ENCODE results near the gene GABBR2.

Gene GABBR2

GRCh38 chr9:98570663-98571440, 137.9 kb downstream of the GABBR2 start:
- Histone ChIP-seq H3K36me3 (ENCODE audit: control insufficient read depth, insufficient read depth, low read length) (no peaks in the 10 kb centered on the region), H3K4me1 (ENCODE audit: control insufficient read depth, insufficient read depth, low read length) (no peaks in the 10 kb centered on the region; the same call in 1 of the 2 replicates), H3K27me3 (ENCODE audit: control insufficient read depth, insufficient read depth, low read length) (no peaks in the 10 kb centered on the region), H3K9me3 (ENCODE audit: control insufficient read depth, insufficient read depth, low read length) (no peaks in the 10 kb centered on the region), H3K4me3 (ENCODE audit: low read length) (no peak overlapping the region), H3K27ac (ENCODE audit: low read length) (no peak overlapping the region)
- WGBS (ENCODE audit: insufficient coverage, insufficient read length) = no CpG with 5 or more reads among the region's 12 CpGs
- peak; percentile 16 for DNase-seq (ENCODE audit: low read depth, low spot score)

- Histone ChIP-seq H3K27ac (ENCODE audit: low read length) (no peak overlapping the region), H3K4me1 (ENCODE audit: control insufficient read depth, insufficient read depth, low read length) (no peaks in the 10 kb centered on the region; the same call in 1 of the 2 replicates), H3K4me3 (ENCODE audit: low read length) (no peak overlapping the region), H3K27me3 (ENCODE audit: control insufficient read depth, insufficient read depth, low read length) (no peaks in the 10 kb centered on the region), H3K36me3 (ENCODE audit: control insufficient read depth, insufficient read depth, low read length) (no peaks in the 10 kb centered on the region), H3K9me3 (ENCODE audit: control insufficient read depth, insufficient read depth, low read length) (no peaks in the 10 kb centered on the region)
- no CpG with 5 or more reads among the region's 9 CpGs for WGBS (ENCODE audit: insufficient coverage, insufficient read length)
- DNase-seq (ENCODE audit: low read depth, low spot score) = no peak
These were observed 138.7 kb downstream of the GABBR2 start for GRCh38 chr9:98570055-98570454.

- WGBS (ENCODE audit: insufficient coverage, insufficient read length) = no CpG with 5 or more reads among the region's 4 CpGs
- Histone ChIP-seq H3K9me3 (ENCODE audit: control insufficient read depth, insufficient read depth, low read length) (no peaks in the 10 kb centered on the region), H3K4me3 (ENCODE audit: low read length) (no peak overlapping the region), H3K27ac (ENCODE audit: low read length) (no peak overlapping the region), H3K27me3 (ENCODE audit: control insufficient read depth, insufficient read depth, low read length) (no peaks in the 10 kb centered on the region), H3K4me1 (ENCODE audit: control insufficient read depth, insufficient read depth, low read length) (no peaks in the 10 kb centered on the region; the same call in 1 of the 2 replicates), H3K36me3 (ENCODE audit: control insufficient read depth, insufficient read depth, low read length) (no peaks in the 10 kb centered on the region)
- no peak for DNase-seq (ENCODE audit: low read depth, low spot score)
These were observed 139.2 kb downstream of the GABBR2 start for GRCh38 chr9:98569491-98569890.

GRCh38 chr9:98568909-98569469, 139.7 kb downstream of the GABBR2 start:
- no CpG with 5 or more reads among the region's 6 CpGs for WGBS (ENCODE audit: insufficient coverage, insufficient read length)
- no peaks in the 10 kb centered on the region for H3K9me3 ChIP-seq (ENCODE audit: control insufficient read depth, insufficient read depth, low read length)
- H3K27ac ChIP-seq (ENCODE audit: low read length) = no peak overlapping the region
- H3K4me3 ChIP-seq (ENCODE audit: low read length) = no peak overlapping the region
- H3K4me1 ChIP-seq (ENCODE audit: control insufficient read depth, insufficient read depth, low read length) = no peaks in the 10 kb centered on the region; the same call in 1 of the 2 replicates
- no peaks in the 10 kb centered on the region for H3K27me3 ChIP-seq (ENCODE audit: control insufficient read depth, insufficient read depth, low read length)
- no peak for DNase-seq (ENCODE audit: low read depth, low spot score)
- H3K36me3 ChIP-seq (ENCODE audit: control insufficient read depth, insufficient read depth, low read length) = no peaks in the 10 kb centered on the region

- Histone ChIP-seq H3K4me3 (ENCODE audit: low read length) (no peak overlapping the region), H3K36me3 (ENCODE audit: control insufficient read depth, insufficient read depth, low read length) (no peaks in the 10 kb centered on the region), H3K4me1 (ENCODE audit: control insufficient read depth, insufficient read depth, low read length) (no peaks in the 10 kb centered on the region; the same call in 1 of the 2 replicates), H3K27me3 (ENCODE audit: control insufficient read depth, insufficient read depth, low read length) (no peaks in the 10 kb centered on the region), H3K27ac (ENCODE audit: low read length) (no peak overlapping the region), H3K9me3 (ENCODE audit: control insufficient read depth, insufficient read depth, low read length) (no peaks in the 10 kb centered on the region)
- DNase-seq (ENCODE audit: low read depth, low spot score) = no peak
- WGBS (ENCODE audit: insufficient coverage, insufficient read length) = no CpG with 5 or more reads among the region's 4 CpGs
These were observed 140.4 kb downstream of the GABBR2 start for GRCh38 chr9:98568234-98568908.

- Histone ChIP-seq H3K36me3 (ENCODE audit: control insufficient read depth, insufficient read depth, low read length) (no peaks in the 10 kb centered on the region), H3K27ac (ENCODE audit: low read length) (no peak overlapping the region), H3K27me3 (ENCODE audit: control insufficient read depth, insufficient read depth, low read length) (no peaks in the 10 kb centered on the region), H3K4me1 (ENCODE audit: control insufficient read depth, insufficient read depth, low read length) (no peaks in the 10 kb centered on the region), H3K9me3 (ENCODE audit: control insufficient read depth, insufficient read depth, low read length) (no peaks in the 10 kb centered on the region), H3K4me3 (ENCODE audit: low read length) (no peak overlapping the region)
- no peak for DNase-seq (ENCODE audit: low read depth, low spot score)
- no CpG with 5 or more reads among the region's 10 CpGs for WGBS (ENCODE audit: insufficient coverage, insufficient read length)
These were observed 141.0 kb downstream of the GABBR2 start for GRCh38 chr9:98567540-98568233.

- no CpG with 5 or more reads among the region's 15 CpGs for WGBS (ENCODE audit: insufficient coverage, insufficient read length)
- no peaks in the 10 kb centered on the region for H3K27me3 ChIP-seq (ENCODE audit: control insufficient read depth, insufficient read depth, low read length)
- no peak for DNase-seq (ENCODE audit: low read depth, low spot score)
These were observed 143.3 kb downstream of the GABBR2 start for GRCh38 chr9:98565152-98566135.

GRCh38 chr9:98564714-98565113, 144.0 kb downstream of the GABBR2 start:
- no peak for DNase-seq (ENCODE audit: low read depth, low spot score)
- H3K4me1 ChIP-seq (ENCODE audit: control insufficient read depth, insufficient read depth, low read length) = no peaks in the 10 kb centered on the region
- no peaks in the 10 kb centered on the region for H3K27me3 ChIP-seq (ENCODE audit: control insufficient read depth, insufficient read depth, low read length)
- H3K36me3 ChIP-seq (ENCODE audit: control insufficient read depth, insufficient read depth, low read length) = no peaks in the 10 kb centered on the region
- no peaks in the 10 kb centered on the region for H3K9me3 ChIP-seq (ENCODE audit: control insufficient read depth, insufficient read depth, low read length)
- no CpG with 5 or more reads among the region's 4 CpGs for WGBS (ENCODE audit: insufficient coverage, insufficient read length)
- no peak overlapping the region for H3K27ac ChIP-seq (ENCODE audit: low read length)
- no peak overlapping the region for H3K4me3 ChIP-seq (ENCODE audit: low read length)

More at GRCh38 chr9:98565152-98566135, 143.3 kb downstream of the GABBR2 start:
- Histone ChIP-seq H3K4me3 (ENCODE audit: low read length) (no peak overlapping the region), H3K9me3 (ENCODE audit: control insufficient read depth, insufficient read depth, low read length) (no peaks in the 10 kb centered on the region), H3K4me1 (ENCODE audit: control insufficient read depth, insufficient read depth, low read length) (no peaks in the 10 kb centered on the region), H3K27ac (ENCODE audit: low read length) (no peak overlapping the region), H3K36me3 (ENCODE audit: control insufficient read depth, insufficient read depth, low read length) (no peaks in the 10 kb centered on the region)

GRCh38 chr9:98563988-98564387, 144.7 kb downstream of the GABBR2 start:
- Histone ChIP-seq H3K36me3 (ENCODE audit: control insufficient read depth, insufficient read depth, low read length) (no peaks in the 10 kb centered on the region), H3K4me1 (ENCODE audit: control insufficient read depth, insufficient read depth, low read length) (no peaks in the 10 kb centered on the region), H3K4me3 (ENCODE audit: low read length) (no peak overlapping the region), H3K27me3 (ENCODE audit: control insufficient read depth, insufficient read depth, low read length) (no peaks in the 10 kb centered on the region), H3K9me3 (ENCODE audit: control insufficient read depth, insufficient read depth, low read length) (no peaks in the 10 kb centered on the region), H3K27ac (ENCODE audit: low read length) (no peak overlapping the region)
- no peak for DNase-seq (ENCODE audit: low read depth, low spot score)
- WGBS (ENCODE audit: insufficient coverage, insufficient read length) = no CpG with 5 or more reads among the region's 6 CpGs
